Parathyroid adenoma (tissue), 2 donors: ENCODE measurements around the gene CDK5RAP2.

Source experiments
- H2AFZ ChIP-seq: fragments of 300-600 bp; sonication (generic); one replicate; pipeline ENCODE4 v1.7.0; 2017; ENCODE audit warnings: antibody characterized with exemption, mild to moderate bottlenecking
- H3K27ac ChIP-seq: fragments of 300-600 bp; sonication (generic); one replicate; pipeline ENCODE4 v1.7.0; 2017
- H3K27me3 ChIP-seq: fragments of 300-600 bp; sonication (generic); one replicate; pipeline ENCODE4 v1.7.0; 2017; ENCODE audit warnings: low read length; ENCODE audit not compliant: control insufficient read depth, insufficient read depth
- H3K36me3 ChIP-seq: fragments of 300-600 bp; sonication (generic); one replicate; pipeline ENCODE4 v1.7.0; 2017; ENCODE audit warnings: low read length; ENCODE audit not compliant: control insufficient read depth, insufficient read depth
- H3K4me1 ChIP-seq: fragments of 300-600 bp; sonication (generic); one replicate; pipeline ENCODE4 v1.7.0; 2017; ENCODE audit warnings: control low read depth
- H3K4me2 ChIP-seq: fragments of 300-600 bp; sonication (generic); one replicate; pipeline ENCODE4 v1.7.0; 2017; ENCODE audit warnings: low read length
- H3K4me3 ChIP-seq: fragments of 300-600 bp; sonication (generic); one replicate; pipeline ENCODE4 v1.7.0; 2017; ENCODE audit warnings: low read depth, low read length
- H3K79me2 ChIP-seq: fragments of 300-600 bp; sonication (generic); one replicate; pipeline ENCODE4 v1.7.0; 2017; ENCODE audit warnings: control low read depth
- H3K9ac ChIP-seq: fragments of 300-600 bp; sonication (generic); one replicate; pipeline ENCODE4 v1.7.0; 2017; ENCODE audit warnings: mild to moderate bottlenecking
- H3K9me3 ChIP-seq: fragments of 300-600 bp; sonication (generic); one replicate; pipeline ENCODE4 v1.7.0; 2017; ENCODE audit warnings: low read length; ENCODE audit not compliant: control insufficient read depth
- TF ChIP-seq, protein P1 (sequence below): fragments of 300-600 bp; sonication (generic); IDR thresholded peaks from one replicate; pipeline ENCODE4 v1.7.0; 2017; ENCODE audit warnings: antibody characterized with exemption, mild to moderate bottlenecking
- donor health status: primary hyperparathyroidism.

Gene CDK5RAP2

DNA sequence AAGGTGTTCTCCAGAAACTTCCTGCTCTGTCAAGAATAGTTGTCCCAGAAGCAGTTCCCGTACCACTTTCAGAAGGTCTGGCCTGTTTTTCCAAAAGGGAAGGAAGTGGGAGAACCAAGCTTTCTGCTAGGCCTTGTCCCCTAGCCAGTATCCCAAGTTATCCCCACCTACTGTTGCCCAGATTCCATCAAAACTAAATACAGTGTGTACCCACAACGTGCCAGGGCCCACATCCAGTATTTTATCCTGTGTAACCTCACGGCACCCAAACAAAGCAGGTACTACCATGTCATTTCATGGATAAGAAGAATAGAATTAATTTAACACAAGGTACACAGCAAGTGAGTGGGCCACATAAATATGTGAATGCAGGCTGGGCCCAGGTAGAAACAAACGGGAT, 126.2 kb downstream of the CDK5RAP2 start:
- Histone ChIP-seq H3K27me3 (no peaks in the 10 kb centered on the region), H3K36me3 (no peaks in the 10 kb centered on the region), H3K4me1 (no peaks in the 10 kb centered on the region), H3K9me3 (no peaks in the 10 kb centered on the region), H3K4me2 (no peak overlapping the region), H3K4me3 (no peak overlapping the region), H3K27ac (no peak overlapping the region), H2AFZ (no peak overlapping the region), H3K79me2 (no peaks in the 10 kb centered on the region), H3K9ac (no peak overlapping the region)
- TF ChIP-seq, protein P1, sequence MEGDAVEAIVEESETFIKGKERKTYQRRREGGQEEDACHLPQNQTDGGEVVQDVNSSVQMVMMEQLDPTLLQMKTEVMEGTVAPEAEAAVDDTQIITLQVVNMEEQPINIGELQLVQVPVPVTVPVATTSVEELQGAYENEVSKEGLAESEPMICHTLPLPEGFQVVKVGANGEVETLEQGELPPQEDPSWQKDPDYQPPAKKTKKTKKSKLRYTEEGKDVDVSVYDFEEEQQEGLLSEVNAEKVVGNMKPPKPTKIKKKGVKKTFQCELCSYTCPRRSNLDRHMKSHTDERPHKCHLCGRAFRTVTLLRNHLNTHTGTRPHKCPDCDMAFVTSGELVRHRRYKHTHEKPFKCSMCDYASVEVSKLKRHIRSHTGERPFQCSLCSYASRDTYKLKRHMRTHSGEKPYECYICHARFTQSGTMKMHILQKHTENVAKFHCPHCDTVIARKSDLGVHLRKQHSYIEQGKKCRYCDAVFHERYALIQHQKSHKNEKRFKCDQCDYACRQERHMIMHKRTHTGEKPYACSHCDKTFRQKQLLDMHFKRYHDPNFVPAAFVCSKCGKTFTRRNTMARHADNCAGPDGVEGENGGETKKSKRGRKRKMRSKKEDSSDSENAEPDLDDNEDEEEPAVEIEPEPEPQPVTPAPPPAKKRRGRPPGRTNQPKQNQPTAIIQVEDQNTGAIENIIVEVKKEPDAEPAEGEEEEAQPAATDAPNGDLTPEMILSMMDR = no peak

DNA sequence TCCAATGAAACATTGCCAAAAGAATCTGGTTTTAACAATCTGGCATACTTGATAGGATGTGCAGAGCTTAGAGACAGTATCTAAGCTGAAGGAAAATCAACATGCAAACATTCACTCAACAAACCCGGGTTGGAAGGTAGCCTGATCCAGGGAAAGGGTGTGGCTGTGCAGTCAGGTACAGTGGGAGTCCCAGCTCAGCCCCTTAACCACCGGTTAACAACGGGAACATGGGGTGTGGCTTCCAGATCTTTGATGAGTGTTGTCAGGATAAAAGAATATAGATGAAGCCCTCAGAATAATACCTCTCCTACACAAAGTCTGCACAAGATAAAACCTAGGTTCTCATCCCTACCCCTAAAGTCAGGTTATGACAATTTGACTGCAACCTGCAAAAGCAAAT, 127.3 kb downstream of the CDK5RAP2 start:
- TF ChIP-seq, protein P1 = no peak
- Histone ChIP-seq H3K4me1 (no peaks in the 10 kb centered on the region), H3K9ac (no peak overlapping the region), H3K79me2 (no peaks in the 10 kb centered on the region), H3K4me2 (no peak overlapping the region), H3K9me3 (no peaks in the 10 kb centered on the region), H3K27me3 (no peaks in the 10 kb centered on the region), H3K36me3 (no peaks in the 10 kb centered on the region), H2AFZ (no peak overlapping the region), H3K27ac (no peak overlapping the region), H3K4me3 (no peak overlapping the region)

GRCh38 chr9:120450916-120451315, 129.1 kb downstream of the CDK5RAP2 start:
- H3K9ac ChIP-seq = no peak overlapping the region
- no peaks in the 10 kb centered on the region for H3K4me1 ChIP-seq
- no peaks in the 10 kb centered on the region for H3K9me3 ChIP-seq
- H3K79me2 ChIP-seq = no peaks in the 10 kb centered on the region
- H3K36me3 ChIP-seq = no peaks in the 10 kb centered on the region
- H3K27ac ChIP-seq = no peak overlapping the region
- no peaks in the 10 kb centered on the region for H3K27me3 ChIP-seq
- TF ChIP-seq, protein P1 = no peak
- no peak overlapping the region for H3K4me2 ChIP-seq
- no peak overlapping the region for H3K4me3 ChIP-seq
- H2AFZ ChIP-seq = no peak overlapping the region

DNA sequence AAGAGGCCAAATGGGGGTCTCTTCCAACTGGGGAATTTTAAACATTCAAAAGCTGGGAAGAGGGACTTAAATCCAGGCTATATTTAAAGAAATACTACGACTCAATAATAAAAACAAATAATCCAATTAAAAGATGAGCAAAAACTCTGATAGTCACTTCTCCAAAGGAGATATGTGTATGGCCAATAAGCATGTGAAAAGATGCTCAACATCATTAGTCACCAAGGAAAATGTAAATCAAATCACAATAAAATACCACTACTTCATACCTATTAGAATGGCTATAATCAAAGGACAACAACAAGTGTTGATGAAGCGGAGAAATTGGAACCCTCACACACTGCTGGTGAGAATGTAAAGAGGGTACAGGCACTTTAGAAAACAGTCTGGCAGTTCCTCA, 130.4 kb downstream of the CDK5RAP2 start:
- no peak overlapping the region for H3K4me2 ChIP-seq
- H3K27ac ChIP-seq = no peak overlapping the region
- H3K36me3 ChIP-seq = no peaks in the 10 kb centered on the region
- TF ChIP-seq, protein P1 = no peak
- no peaks in the 10 kb centered on the region for H3K4me1 ChIP-seq
- no peaks in the 10 kb centered on the region for H3K27me3 ChIP-seq
- H3K4me3 ChIP-seq = no peak overlapping the region
- H3K9ac ChIP-seq = no peak overlapping the region
- H3K9me3 ChIP-seq = no peaks in the 10 kb centered on the region
- H2AFZ ChIP-seq = no peak overlapping the region
- H3K79me2 ChIP-seq = no peaks in the 10 kb centered on the region

- no peaks in the 10 kb centered on the region for H3K9me3 ChIP-seq
- no peak overlapping the region for H3K4me2 ChIP-seq
- no peak overlapping the region for H3K4me3 ChIP-seq
- no peak overlapping the region for H3K27ac ChIP-seq
- TF ChIP-seq, protein P1 = no peak
- no peak overlapping the region for H3K9ac ChIP-seq
- H3K36me3 ChIP-seq = no peaks in the 10 kb centered on the region
- no peaks in the 10 kb centered on the region for H3K27me3 ChIP-seq
- no peak overlapping the region for H2AFZ ChIP-seq
- H3K4me1 ChIP-seq = no peaks in the 10 kb centered on the region
- H3K79me2 ChIP-seq = no peaks in the 10 kb centered on the region
Observed at GRCh38 chr9:120447959-120448500, 131.9 kb downstream of the CDK5RAP2 start.
